DMS153 treated with DMSO at 0.1 percent for 48 hours (cell line): ENCODE data around the gene SLCO4A1.
"Not testable (repeated sequence)": the region's sequence is repeated elsewhere in the genome, so short reads cannot be mapped to it uniquely, and the experiment has no call there.

Experiments
- DNase-seq: peaks from one replicate; lab custom pipeline; 2025; ENCODE audit not compliant: unreplicated experiment; lab: John Stamatoyannopoulos, UW

Gene SLCO4A1

GRCh38 chr20:62622178-62622876 lies 20.0 kb upstream of the SLCO4A1 start:
- DNase-seq: no peak

- no peak for DNase-seq
These were observed 19.3 kb upstream of the SLCO4A1 start for GRCh38 chr20:62622877-62623487.

- DNase-seq: peak; percentile 65
These were observed 18.6 kb upstream of the SLCO4A1 start for GRCh38 chr20:62623488-62624324.

GRCh38 chr20:62624325-62624690 lies 18.0 kb upstream of the SLCO4A1 start:
- peak; percentile 52 for DNase-seq

GRCh38 chr20:62624719-62625453 lies 17.4 kb upstream of the SLCO4A1 start:
- DNase-seq: no peak

GRCh38 chr20:62625516-62625915 lies 16.8 kb upstream of the SLCO4A1 start:
- no peak for DNase-seq

GRCh38 chr20:62625921-62626547 lies 16.3 kb upstream of the SLCO4A1 start:
- DNase-seq: no peak

GRCh38 chr20:62627425-62627824 lies 14.9 kb upstream of the SLCO4A1 start:
- DNase-seq: not testable (repeated sequence)

GRCh38 chr20:62627901-62628612 lies 14.2 kb upstream of the SLCO4A1 start:
- no peak for DNase-seq

GRCh38 chr20:62628691-62629090 lies 13.6 kb upstream of the SLCO4A1 start:
- DNase-seq: no peak

GRCh38 chr20:62629864-62630470 lies 12.3 kb upstream of the SLCO4A1 start:
- DNase-seq: no peak

- DNase-seq: peak; percentile 32
These were observed 10.7 kb upstream of the SLCO4A1 start for GRCh38 chr20:62631336-62632308.

GRCh38 chr20:62632575-62633090 lies 9.7 kb upstream of the SLCO4A1 start:
- peak; percentile 22 for DNase-seq

GRCh38 chr20:62633598-62634329 lies 8.5 kb upstream of the SLCO4A1 start:
- DNase-seq: no peak

- no peak for DNase-seq
These were observed 7.9 kb upstream of the SLCO4A1 start for GRCh38 chr20:62634330-62634967.

- no peak for DNase-seq
These were observed 7.1 kb upstream of the SLCO4A1 start for GRCh38 chr20:62635232-62635631.

- DNase-seq: no peak
These were observed 6.5 kb upstream of the SLCO4A1 start for GRCh38 chr20:62635852-62636251.
